NCI-H1436 (cell line): ENCODE measurements around the gene SERPINE2.
A peak's percentile ranks its signal among the peaks of the same experiment; 100 is the strongest.

Experiments used
- DNase-seq: peaks from one replicate; lab custom pipeline; 2025; lab: John Stamatoyannopoulos, UW

Gene SERPINE2

GRCh38 chr2:224039080-224039769 lies at the start of gene SERPINE2:
TSS of gene SERPINE2 (minus strand) at chr2:224039286. CDS start at chr2:224001900, 37,386 bp downstream.
- DNase-seq: peak; percentile 74

- no peak for DNase-seq
Observed at GRCh38 chr2:224086226-224086914, 47.3 kb upstream of the SERPINE2 start.

GRCh38 chr2:224085811-224086210 lies 46.7 kb upstream of the SERPINE2 start:
- DNase-seq: no peak

- no peak for DNase-seq
Observed at GRCh38 chr2:224085246-224085645, 46.2 kb upstream of the SERPINE2 start.

DNA sequence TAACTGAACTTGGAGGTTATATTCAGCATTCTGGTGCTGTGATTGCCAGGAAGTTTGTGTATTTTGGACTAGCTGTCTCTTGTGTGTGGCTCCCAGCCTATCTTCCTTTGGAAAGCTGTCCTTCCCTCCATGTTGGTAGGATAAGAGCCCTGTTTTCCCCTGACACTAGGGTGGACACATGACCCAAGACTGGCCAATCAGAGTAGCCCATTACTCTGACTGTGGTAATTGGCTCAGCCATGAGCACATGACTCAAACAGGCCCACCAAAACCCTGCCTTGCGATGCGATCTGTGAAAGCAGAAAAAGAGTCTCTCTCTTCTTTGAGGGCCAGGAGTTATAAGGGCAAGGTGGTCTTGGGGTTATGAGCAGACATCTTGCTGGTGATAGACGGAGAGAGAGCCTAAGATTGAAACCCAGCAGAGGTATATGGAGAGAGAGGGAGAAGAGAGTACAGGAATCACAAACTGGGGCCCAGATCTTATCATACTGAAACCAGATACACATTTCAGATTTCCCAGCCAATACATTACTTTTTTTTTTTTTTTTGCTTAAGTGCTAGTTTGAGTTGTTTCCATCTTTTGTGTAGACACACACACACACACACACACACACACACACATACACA lies 45.3 kb upstream of the SERPINE2 start:
- no peak for DNase-seq

DNA sequence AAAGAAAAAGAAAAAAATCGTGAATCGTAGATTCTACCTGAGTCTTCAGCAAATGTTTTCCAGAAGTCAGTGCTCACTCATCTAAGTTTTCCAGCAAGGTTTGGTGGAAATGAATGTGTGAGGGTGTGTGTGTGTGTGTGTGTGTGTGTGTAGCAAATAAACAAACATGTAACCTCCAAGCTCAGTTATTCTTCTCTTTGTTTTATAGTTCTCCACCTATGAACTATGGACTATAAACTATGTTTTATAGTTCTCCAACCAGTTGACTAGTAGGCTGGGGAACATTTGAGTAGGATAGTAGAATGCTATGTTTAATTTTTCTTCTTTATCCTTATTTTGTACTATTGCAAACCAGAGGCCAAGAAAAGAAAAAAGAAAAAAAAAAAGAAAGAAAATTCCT lies 44.6 kb upstream of the SERPINE2 start:
- DNase-seq: no peak

DNA sequence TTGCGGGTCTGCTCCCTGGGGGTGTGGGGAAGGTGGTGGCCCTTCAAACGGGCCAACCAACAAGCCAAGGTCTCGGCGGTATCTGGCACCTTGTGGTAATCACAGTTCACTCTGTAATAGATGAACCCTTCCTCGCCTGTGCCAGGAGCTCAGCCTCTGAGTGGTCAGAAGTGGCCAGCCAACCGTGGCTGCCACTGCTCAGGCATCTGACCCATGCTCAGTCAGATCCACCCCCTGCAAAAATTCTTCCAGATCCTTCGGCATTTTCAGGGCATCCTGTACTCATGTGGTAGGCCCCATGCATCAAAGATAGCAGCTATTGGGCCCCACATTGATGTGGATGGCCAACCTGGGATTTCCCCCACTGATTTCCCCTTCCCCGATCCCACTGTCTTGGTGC lies 39.6 kb upstream of the SERPINE2 start:
- DNase-seq: no peak

DNA sequence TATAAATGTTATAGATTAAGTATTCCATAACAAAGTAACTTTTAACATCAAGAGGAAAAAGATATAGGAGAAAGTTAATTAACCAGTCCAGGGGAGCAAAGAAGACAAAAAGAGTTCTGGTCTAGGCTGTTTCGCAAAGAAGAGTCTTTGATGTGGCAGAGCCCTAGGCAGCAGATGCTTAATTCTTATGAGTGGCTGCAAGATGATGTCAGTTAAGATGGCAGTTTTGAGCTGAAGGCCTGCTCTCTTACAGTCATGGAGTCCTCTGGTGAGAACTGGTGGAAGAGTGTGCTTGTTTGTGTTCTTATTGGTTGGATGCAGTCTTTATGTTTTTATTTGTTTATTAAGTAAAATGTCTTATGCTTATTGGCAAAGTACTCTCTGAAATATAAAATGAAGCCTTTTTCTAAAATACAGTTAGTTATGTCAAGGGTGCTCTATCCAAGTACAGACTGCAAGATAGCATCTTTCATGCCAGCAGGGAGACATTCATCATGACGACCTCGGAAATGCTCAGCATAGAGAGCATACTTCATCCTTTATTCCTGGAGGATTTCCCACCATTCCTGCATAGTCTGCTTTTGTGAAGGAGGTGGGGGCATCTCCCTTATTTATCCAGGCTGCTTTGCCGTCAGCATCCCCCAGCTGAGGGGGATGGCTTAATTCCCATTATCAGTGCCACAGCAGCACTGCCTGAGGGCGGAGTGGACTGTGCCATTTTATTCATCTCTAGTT lies 38.9 kb upstream of the SERPINE2 start:
- no peak for DNase-seq

- no peak for DNase-seq
Observed at GRCh38 chr2:224075588-224075987, 36.5 kb upstream of the SERPINE2 start.

- no peak for DNase-seq
Observed at GRCh38 chr2:224073676-224074075, 34.6 kb upstream of the SERPINE2 start.

DNA sequence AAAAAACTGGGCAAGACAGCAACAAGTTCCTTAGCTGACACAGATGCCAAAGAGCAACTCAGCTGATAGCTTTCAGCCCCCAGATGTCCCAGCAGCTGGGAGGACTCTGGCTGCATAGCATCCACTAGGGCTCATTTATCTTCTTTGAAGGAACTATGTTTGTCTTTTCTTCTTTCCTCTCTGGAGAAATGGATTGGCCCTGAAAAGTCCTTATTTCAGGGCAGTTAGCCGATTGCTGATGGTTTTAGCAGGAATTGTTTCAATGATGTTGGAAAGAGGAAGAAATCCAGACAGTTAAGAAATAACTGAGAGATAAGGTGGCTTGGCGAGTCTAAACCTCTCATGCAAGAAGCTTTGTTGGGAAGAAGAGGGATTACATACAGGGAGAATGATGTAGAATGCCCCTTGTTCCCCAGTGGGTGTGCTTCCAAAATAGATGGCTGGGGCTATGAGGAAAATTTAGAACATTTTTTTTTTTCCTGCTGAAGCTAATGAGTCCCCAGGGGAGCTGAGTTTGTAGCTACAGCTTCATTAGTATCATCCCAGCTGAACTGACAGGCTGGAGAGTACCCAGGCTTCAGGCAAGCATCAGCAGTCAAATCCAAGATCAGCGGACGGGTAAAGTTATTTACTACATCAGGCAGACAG lies 33.6 kb upstream of the SERPINE2 start:
- DNase-seq: no peak

- DNase-seq: no peak
Observed at GRCh38 chr2:224069172-224069571, 30.1 kb upstream of the SERPINE2 start.

DNA sequence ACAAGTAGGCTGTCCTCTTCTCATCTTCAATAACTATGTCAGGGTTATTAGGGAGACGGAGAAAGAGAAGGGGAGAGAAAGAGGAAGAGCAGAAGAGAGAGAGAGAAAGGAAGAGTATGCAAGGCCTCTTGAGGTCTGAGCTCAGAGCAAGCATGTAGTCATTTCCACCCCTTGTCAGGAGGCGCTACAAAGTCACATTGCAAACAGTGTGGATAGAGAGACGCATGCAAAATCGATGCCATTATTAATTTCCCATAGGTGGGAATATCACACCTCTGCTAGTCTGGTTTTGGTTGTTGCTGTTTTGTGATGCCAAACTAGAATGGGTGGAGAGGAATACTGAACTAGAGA lies 24.2 kb upstream of the SERPINE2 start:
- no peak for DNase-seq

GRCh38 chr2:224062481-224063297 lies 23.6 kb upstream of the SERPINE2 start:
- DNase-seq: no peak

- DNase-seq: no peak
Observed at GRCh38 chr2:224060783-224061482, 21.8 kb upstream of the SERPINE2 start.

- DNase-seq: no peak
Observed at GRCh38 chr2:224059178-224059577, 20.1 kb upstream of the SERPINE2 start.

DNA sequence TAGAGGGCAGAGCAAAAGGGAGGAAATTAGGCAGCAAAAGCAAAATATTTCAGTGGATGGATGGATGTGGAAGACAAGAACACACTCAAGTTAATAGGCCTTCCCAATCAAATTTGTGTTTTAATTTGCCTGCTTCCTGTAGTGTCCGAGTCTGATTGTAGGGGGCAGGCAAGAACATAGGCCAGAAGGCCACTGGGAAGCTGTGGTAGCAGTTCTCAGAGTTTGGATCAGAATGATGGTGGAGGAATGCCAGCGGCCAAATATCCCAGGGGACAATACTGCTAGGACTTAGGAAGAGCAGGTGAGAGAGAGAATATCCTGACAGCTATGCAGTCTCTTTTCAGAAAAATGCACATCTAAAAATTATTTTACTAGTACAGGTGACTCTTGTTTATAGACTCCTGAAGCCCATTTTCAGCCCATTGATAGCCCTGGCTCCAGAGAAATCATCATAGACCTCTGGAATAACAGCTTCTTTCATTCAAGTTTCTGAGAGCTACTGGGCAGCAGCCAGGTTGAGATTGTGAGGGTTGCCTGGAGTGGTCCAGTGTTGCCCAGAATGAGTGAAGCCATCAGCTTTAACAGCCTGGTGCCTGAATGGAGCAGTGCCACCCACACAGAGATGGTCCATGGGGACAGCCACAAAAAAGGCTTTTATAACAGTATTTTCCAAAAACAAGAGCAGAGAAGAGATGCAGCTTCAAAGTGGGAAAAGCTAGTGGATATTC lies 19.1 kb upstream of the SERPINE2 start:
- no peak for DNase-seq

DNA sequence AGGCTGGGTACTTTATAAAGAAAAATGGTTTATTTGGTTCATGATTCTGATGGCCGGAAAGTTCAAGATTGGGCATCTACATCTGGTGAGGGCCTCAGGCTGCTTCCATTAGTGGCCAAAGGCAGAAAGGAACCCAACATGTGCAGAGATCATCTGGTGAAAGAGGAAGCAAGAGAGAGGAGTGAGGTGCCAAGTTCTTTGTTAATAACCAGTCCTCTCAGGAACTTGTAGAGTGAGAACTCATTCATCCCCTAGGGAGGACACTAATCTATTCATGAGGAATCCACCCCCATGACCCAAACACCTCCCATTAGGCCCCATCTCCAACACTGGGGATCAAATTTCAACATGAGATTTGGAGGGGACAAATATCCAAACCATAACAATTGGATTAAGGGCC lies 17.8 kb upstream of the SERPINE2 start:
- DNase-seq: no peak

GRCh38 chr2:224055101-224055500 lies 16.0 kb upstream of the SERPINE2 start:
- DNase-seq: no peak

GRCh38 chr2:224046752-224047151 lies 7.7 kb upstream of the SERPINE2 start:
- DNase-seq: no peak
